HepG2 (cell line): ENCODE measurements around the gene MS4A15. TPM values are rescaled to one million over a fixed set of nuclear protein-coding genes. Genes with fewer than 3 reads are reported as not detected.

ENCODE experiments used
- ATAC-seq: fragments of 200-7000 bp; cut with Tn5 transposase; 3 replicates; pipeline ENCODE4 v1.9.1; 2020; ENCODE audit warnings: mild to moderate bottlenecking, moderate library complexity
- BruUV-seq: library from RNA; stranded (reverse); fragments of 400-500 nt; replicated peaks from 2 replicates; lab custom pipeline; 2021; lab: Mats Ljungman, UMichigan
- CTCF ChIA-PET: fragments of 300-600 bp; formaldehyde crosslinking; extraction: SDS; loops from one replicate; lab custom pipeline; 2021; ENCODE audit warnings: low total read pairs, inconsistent platforms, low intra/inter-chr PET ratio; lab: Yijun Ruan, JAX
- POLR2A ChIA-PET: fragments of 350-600 bp; sonication (Branson Sonifier 250); formaldehyde crosslinking; loops from one replicate; lab custom pipeline; 2020; ENCODE audit warnings: antibody characterized with exemption, inconsistent platforms; lab: Yijun Ruan, JAX
- DNase-seq: peaks from one replicate; pipeline ENCODE4 v3.0.0-alpha.2; 2015; ENCODE audit warnings: low spot score
- FAIRE-seq: peaks from 3 replicates; lab custom pipeline; 2011; peaks lifted over from hg19 to GRCh38; lab: Jason Lieb, UNC
- H2AFZ ChIP-seq: one replicate; pipeline ENCODE4 v1.6.1; 2011; ENCODE audit warnings: low read length, inconsistent platforms
- H3K27ac ChIP-seq: fragments of 300-600 bp; 3 replicates; pipeline ENCODE4 v1.8.0; 2011; ENCODE audit warnings: mixed run types, mild to moderate bottlenecking, mixed read lengths, low read length, inconsistent platforms; ENCODE audit not compliant: insufficient read depth; ENCODE audit errors: extremely low read length
- H3K27me3 ChIP-seq, 2 experiments: fragments of 200-600 bp in 1 of 2; 2 replicates in 1 of 2; 3 replicates in 1 of 2; pipeline versions ENCODE4 v1.6.0 to v1.8.0; 2011; ENCODE audit warnings: low read length in 2 of 2, mild to moderate bottlenecking in 2 of 2, moderate library complexity in 2 of 2, inconsistent platforms in 1 of 2; ENCODE audit not compliant: insufficient read depth in 2 of 2, control insufficient read depth in 1 of 2
- H3K36me3 ChIP-seq, 2 experiments: fragments of 200-600 bp in 1 of 2; replicated peaks in 1 of 2; 2 replicates in 1 of 2; 3 replicates in 1 of 2; pipeline versions ENCODE4 v1.5.1 to v1.8.0; 2011; ENCODE audit warnings: low read length in 2 of 2, inconsistent platforms in 1 of 2; ENCODE audit not compliant: insufficient read depth in 2 of 2, control insufficient read depth in 1 of 2
- H3K4me1 ChIP-seq: 2 replicates; pipeline ENCODE4 v1.5.1; 2012; ENCODE audit warnings: low read length, inconsistent platforms; ENCODE audit not compliant: insufficient read depth
- H3K4me2 ChIP-seq: 2 replicates; pipeline ENCODE4 v1.6.0; 2011; ENCODE audit warnings: low read depth, low read length, inconsistent platforms
- H3K4me3 ChIP-seq, 3 experiments: fragments of 200-600 bp in 1 of 3; sonication (generic), shearing (Covaris generic) in 1 of 3; replicated peaks in 1 of 3; 2 replicates each; pipeline ENCODE4 v1.5.1; 2011 to 2016; ENCODE audit warnings: low read length in 3 of 3, inconsistent platforms in 2 of 3, low read depth in 2 of 3, mild to moderate bottlenecking in 2 of 3, control low read depth in 1 of 3, mixed read lengths in 1 of 3; ENCODE audit not compliant: insufficient read depth in 1 of 3
- H3K79me2 ChIP-seq: one replicate; pipeline ENCODE4 v1.6.1; 2011; ENCODE audit warnings: low read length, inconsistent platforms; ENCODE audit not compliant: insufficient read depth
- H3K9ac ChIP-seq: 2 replicates; pipeline ENCODE4 v1.6.0; 2011; ENCODE audit warnings: mild to moderate bottlenecking, low read depth, low read length, inconsistent platforms; ENCODE audit not compliant: insufficient read depth
- H3K9me3 ChIP-seq: 2 replicates; pipeline ENCODE4 v1.5.1; 2012; ENCODE audit warnings: mild to moderate bottlenecking, low read length
- H4K20me1 ChIP-seq: 2 replicates; pipeline ENCODE4 v1.6.0; 2011; ENCODE audit warnings: inconsistent platforms, mild to moderate bottlenecking, low read length, moderate library complexity; ENCODE audit not compliant: insufficient read depth
- FOXO1 ChIP-seq: sonication (generic); formaldehyde crosslinking; IDR thresholded peaks from 2 replicates; pipeline ENCODE4 v1.4.0; 2020; ENCODE audit warnings: missing genetic modification reagents
- JARID2 ChIP-seq: sonication (generic); formaldehyde crosslinking; IDR thresholded peaks from 2 replicates; pipeline ENCODE4 v1.8.1; 2023; ENCODE audit warnings: missing genetic modification reagents, inconsistent platforms; ENCODE audit not compliant: insufficient replicate concordance
- MLLT10 ChIP-seq: sonication (generic); formaldehyde crosslinking; IDR thresholded peaks from 2 replicates; pipeline ENCODE4 v1.4.0; 2020; ENCODE audit warnings: missing genetic modification reagents
- NR0B2 ChIP-seq: sonication (generic); formaldehyde crosslinking; IDR thresholded peaks from 2 replicates; pipeline ENCODE4 v1.4.0; 2020; ENCODE audit warnings: mild to moderate bottlenecking, missing genetic modification reagents
- ZBTB40 ChIP-seq, 2 experiments: fragments of 450-650 bp in 1 of 2; sonication (generic) in 1 of 2; formaldehyde crosslinking in 1 of 2; IDR thresholded peaks; 2 replicates each; pipeline versions ENCODE4 v1.6.1 to v1.8.0; 2016 to 2022; ENCODE audit warnings: antibody characterized with exemption in 1 of 2, mild to moderate bottlenecking in 1 of 2, missing genetic modification reagents in 1 of 2
- ZBTB7A ChIP-seq: sonication (generic); formaldehyde crosslinking; IDR thresholded peaks from 2 replicates; pipeline ENCODE4 v1.8.0; 2022; ENCODE audit warnings: mild to moderate bottlenecking, missing genetic modification reagents
- ZFX ChIP-seq: sonication (generic); formaldehyde crosslinking; IDR thresholded peaks from 2 replicates; pipeline ENCODE4 v1.4.0; 2020; ENCODE audit warnings: mild to moderate bottlenecking, low read depth, missing genetic modification reagents, moderate library complexity
- ZNF441 ChIP-seq: sonication (generic); formaldehyde crosslinking; IDR thresholded peaks from 2 replicates; pipeline ENCODE4 v1.7.0; 2021; ENCODE audit warnings: missing genetic modification reagents, borderline replicate concordance
- ZNF674 ChIP-seq: sonication (generic); formaldehyde crosslinking; IDR thresholded peaks from 2 replicates; pipeline ENCODE4 v1.5.0; 2020; ENCODE audit warnings: low read depth, mild to moderate bottlenecking, missing genetic modification reagents
- ZNF704 ChIP-seq: sonication (generic); formaldehyde crosslinking; IDR thresholded peaks from 2 replicates; pipeline ENCODE4 v1.8.1; 2023; ENCODE audit warnings: mild to moderate bottlenecking, inconsistent platforms, moderate library complexity, missing genetic modification reagents, borderline replicate concordance
- WGBS: methylation state at CpG from one replicate; pipeline ENCODE4 v1.1.6; 2017; ENCODE audit warnings: low lambda C conversion rate; 5-methylcytosine and 5-hydroxymethylcytosine counted together
- in situ Hi-C: cut with HindIII; loops from 2 replicates; pipeline ENCODE4 v1.10.0; 2017; ENCODE audit warnings: low pct_unique_long_range_greater_than_20kb; ENCODE audit not compliant: extremely low pct_ligation_motif_present
- intact Hi-C: fragments of 100-400 bp; cut with micrococcal nuclease; formaldehyde crosslinking; loops from one replicate; pipeline ENCODE4 v1.10.0; 2022; ENCODE audit not compliant: unreplicated experiment
- polyA plus RNA-seq, 8 experiments: library from polyadenylated mRNA; depleted of rRNA in 3 of 8; stranded (reverse) in 7 of 8; unstranded in 1 of 8; fragments of >200 nt; fragmentation: Illumina TruSeq in 4 of 8; extraction: Trizol in 4 of 8; gene quantifications; 2 replicates each; pipeline versions ENCODE4 v1.2.1 to v1.2.3, GENCODE V29; 2011 to 2016; ENCODE audit warnings: low read depth in 4 of 8, missing spikeins in 1 of 8, mixed read lengths in 1 of 8; ENCODE audit not compliant: insufficient read depth in 1 of 8
- total RNA-seq, 5 experiments: library from RNA; depleted of rRNA; stranded (reverse); fragments of >200 nt; fragmentation: Illumina TruSeq; extraction: Trizol; gene quantifications; 2 replicates each; pipeline ENCODE4 v1.2.3, GENCODE V29; 2016; ENCODE audit warnings: low read depth in 1 of 5

MS4A15 gene
- total and polyA plus RNA-seq, 2 of the 13 experiments (the other 11 are each of a cell fraction or from before 2014, with no cell fraction given): not detected

GRCh38 chr11:60777572-60777971, 20.9 kb downstream of the MS4A15 start:
- peak; percentile 37 for DNase-seq
- Histone ChIP-seq H3K79me2 (no peaks in the 10 kb centered on the region), H3K9me3 (no peaks in the 10 kb centered on the region), H3K27me3 (peaks cover 0 to 15% of the 10 kb centered on the region in 2 experiments; a peak in 1 of 5 replicates), H4K20me1 (no peaks in the 10 kb centered on the region), H3K4me1 (no peaks in the 10 kb centered on the region)
- no peak for ATAC-seq
- ChIA-PET CTCF (no interaction called here), POLR2A (no interaction called here)
- in situ Hi-C loops: no loop called here
- no peak for TF ChIP-seq ZBTB40 (IDR thresholded peaks at IDR 0.05)
- TF ChIP-seq ZBTB40 (CRISPR knock-in tag; IDR thresholded peaks at IDR 0.05): no peak
- no peak for TF ChIP-seq FOXO1 (CRISPR knock-in tag)
- TF ChIP-seq MLLT10: no peak
- no peak for TF ChIP-seq ZFX (CRISPR knock-in tag)
- TF ChIP-seq ZNF441: no peak
- TF ChIP-seq NR0B2 (CRISPR knock-in tag): no peak
- TF ChIP-seq ZNF704: no peak
- TF ChIP-seq ZBTB7A (CRISPR knock-in tag): no peak
- TF ChIP-seq ZNF674: no peak
- no peak for TF ChIP-seq JARID2 (CRISPR knock-in tag)
- TF ChIP-seq, all 625 proteins: peak for 0
- 0% methylated on average over 2 of the region's 2 CpGs for WGBS
- no peak overlapping the region for H3K27ac ChIP-seq
- no peak for FAIRE-seq
- no peak overlapping the region for H3K4me3 ChIP-seq
- intact Hi-C loops: loop anchor here (5.0 kb wide), 1 partner anchor 110 kb away; no protein-coding TSS in a partner anchor
- H3K9ac ChIP-seq: no peak overlapping the region
- H2AFZ ChIP-seq: no peak overlapping the region
- no TSS peak for BruUV-seq
- H3K4me2 ChIP-seq: no peak overlapping the region
- no peaks in the 10 kb centered on the region for H3K36me3 ChIP-seq
